Colonic mucosa (tissue), 4 donors: ENCODE measurements around the gene RAVER2. TPM values are rescaled to one million over a fixed set of nuclear protein-coding genes. Genes with fewer than 3 reads are reported as not detected.
"Not testable (repeated sequence)": the region's sequence is repeated elsewhere in the genome, so short reads cannot be mapped to it uniquely, and the experiment has no call there.

ENCODE experiments used
- DNase-seq: peaks from one replicate; pipeline ENCODE4 v3.0.0-alpha.2; 2020
- H3K27ac ChIP-seq: fragments of 200-600 bp; one replicate; pipeline ENCODE4 v1.8.0; 2021
- H3K27me3 ChIP-seq: fragments of 200-600 bp; one replicate; pipeline ENCODE4 v1.8.0; 2021
- H3K36me3 ChIP-seq: fragments of 200-600 bp; one replicate; pipeline ENCODE4 v1.8.0; 2021
- H3K4me1 ChIP-seq: fragments of 200-600 bp; one replicate; pipeline ENCODE4 v1.8.0; 2021; ENCODE audit warnings: mild to moderate bottlenecking
- H3K4me3 ChIP-seq: fragments of 200-600 bp; one replicate; pipeline ENCODE4 v1.8.0; 2021
- H3K9ac ChIP-seq, 2 donors: one replicate each; pipeline ENCODE4 v1.7.0; 2013; ENCODE audit warnings: control low read depth in 2 of 2, low read depth in 2 of 2, low read length in 2 of 2
- H3K9me3 ChIP-seq: fragments of 200-600 bp; one replicate; pipeline ENCODE4 v1.8.0; 2021
- intact Hi-C: fragments of 100-400 bp; cut with DNase I; formaldehyde crosslinking; loops from one replicate; pipeline ENCODE4 v1.14.1; 2022
- total RNA-seq, 2 donors: library from RNA; stranded (reverse); fragmentation: NEBNext Ultra II Directional in 1 of 2; extraction: Animal tissue kit (Norgen Biotek cat#: 25700) in 1 of 2; gene quantifications; one replicate each; pipeline ENCODE4 v1.2.1, GENCODE V29; 2021
- TF ChIP-seq, protein P1 (sequence below): fragments of 200-600 bp; IDR thresholded peaks from one replicate; pipeline ENCODE4 v1.8.0; 2022; ENCODE audit warnings: antibody characterized with exemption, mild to moderate bottlenecking
- donor health status: healthy.
- donor health status: DM: no; HTN: no; CAD: no.
- donor health status: DM: no; HTN: no; CAD: no.

RAVER2 gene
- total RNA-seq, 2 donors from 2014 or later: 43.0 to 58.6 TPM

DNA sequence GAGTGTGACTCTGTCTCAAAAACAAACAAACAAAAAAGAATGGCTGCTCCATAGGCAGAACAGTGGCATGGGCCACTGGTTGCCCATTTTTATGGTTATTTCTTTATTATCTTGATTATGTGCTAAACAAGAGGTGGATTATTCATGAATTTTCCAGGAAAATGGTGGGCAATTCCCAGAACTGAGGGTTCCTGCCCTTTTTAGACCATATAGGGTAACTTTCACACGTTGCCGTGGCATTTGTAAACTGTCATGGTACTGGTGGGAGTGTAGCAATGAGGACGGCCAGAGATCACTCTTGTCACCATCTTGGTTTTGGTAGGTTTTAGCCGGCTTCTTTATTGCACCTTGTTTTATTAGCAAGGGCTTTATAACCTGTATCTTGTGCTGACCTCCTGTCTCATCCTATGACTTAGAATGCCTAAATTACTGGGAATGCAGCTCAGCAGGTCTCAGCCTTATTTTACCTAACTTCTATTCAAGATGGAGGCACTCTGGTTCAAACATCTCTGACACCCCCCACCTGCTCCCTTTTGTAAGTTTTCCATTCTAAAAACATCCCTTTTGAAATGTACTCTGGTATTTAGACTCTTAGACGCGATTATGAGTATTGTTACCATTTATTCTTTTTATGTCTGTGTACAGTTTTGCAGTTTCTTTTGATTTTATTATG, 57.1 kb downstream of the RAVER2 start:
- no peak for DNase-seq
- no peaks in the 10 kb centered on the region for H3K36me3 ChIP-seq
- TF ChIP-seq, protein P1, sequence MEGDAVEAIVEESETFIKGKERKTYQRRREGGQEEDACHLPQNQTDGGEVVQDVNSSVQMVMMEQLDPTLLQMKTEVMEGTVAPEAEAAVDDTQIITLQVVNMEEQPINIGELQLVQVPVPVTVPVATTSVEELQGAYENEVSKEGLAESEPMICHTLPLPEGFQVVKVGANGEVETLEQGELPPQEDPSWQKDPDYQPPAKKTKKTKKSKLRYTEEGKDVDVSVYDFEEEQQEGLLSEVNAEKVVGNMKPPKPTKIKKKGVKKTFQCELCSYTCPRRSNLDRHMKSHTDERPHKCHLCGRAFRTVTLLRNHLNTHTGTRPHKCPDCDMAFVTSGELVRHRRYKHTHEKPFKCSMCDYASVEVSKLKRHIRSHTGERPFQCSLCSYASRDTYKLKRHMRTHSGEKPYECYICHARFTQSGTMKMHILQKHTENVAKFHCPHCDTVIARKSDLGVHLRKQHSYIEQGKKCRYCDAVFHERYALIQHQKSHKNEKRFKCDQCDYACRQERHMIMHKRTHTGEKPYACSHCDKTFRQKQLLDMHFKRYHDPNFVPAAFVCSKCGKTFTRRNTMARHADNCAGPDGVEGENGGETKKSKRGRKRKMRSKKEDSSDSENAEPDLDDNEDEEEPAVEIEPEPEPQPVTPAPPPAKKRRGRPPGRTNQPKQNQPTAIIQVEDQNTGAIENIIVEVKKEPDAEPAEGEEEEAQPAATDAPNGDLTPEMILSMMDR: no peak
- H3K27me3 ChIP-seq: no peaks in the 10 kb centered on the region
- H3K27ac ChIP-seq: no peak overlapping the region
- intact Hi-C loops: no loop called here
- H3K9me3 ChIP-seq: no peaks in the 10 kb centered on the region
- H3K4me3 ChIP-seq: no peak overlapping the region
- no peak overlapping the region for H3K9ac ChIP-seq
- no peaks in the 10 kb centered on the region for H3K4me1 ChIP-seq

DNA sequence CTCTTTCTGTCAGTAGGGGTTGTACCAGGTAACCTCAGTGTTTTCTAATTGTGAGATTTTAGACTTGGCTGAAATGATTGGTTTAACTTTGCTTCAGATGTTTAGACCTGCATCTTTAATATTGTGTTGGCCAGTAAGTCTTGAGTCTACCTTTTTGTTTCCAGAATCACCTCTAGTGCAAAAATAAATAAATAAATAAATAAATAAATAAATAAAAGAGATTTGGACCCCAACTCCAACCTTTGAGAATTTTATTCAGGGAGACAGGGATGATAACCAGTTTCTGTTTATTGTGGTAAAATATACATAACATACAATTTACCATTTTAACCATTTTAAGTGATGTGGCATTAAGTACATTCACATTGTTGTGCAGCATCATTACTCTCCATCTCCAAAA, 64.4 kb downstream of the RAVER2 start:
- Histone ChIP-seq H3K27ac (no peak overlapping the region), H3K27me3 (no peaks in the 10 kb centered on the region), H3K4me1 (no peaks in the 10 kb centered on the region), H3K36me3 (no peaks in the 10 kb centered on the region), H3K4me3 (no peak overlapping the region), H3K9me3 (no peaks in the 10 kb centered on the region), H3K9ac (no peak overlapping the region)
- TF ChIP-seq, protein P1: no peak
- intact Hi-C loops: no loop called here
- no peak for DNase-seq

DNA sequence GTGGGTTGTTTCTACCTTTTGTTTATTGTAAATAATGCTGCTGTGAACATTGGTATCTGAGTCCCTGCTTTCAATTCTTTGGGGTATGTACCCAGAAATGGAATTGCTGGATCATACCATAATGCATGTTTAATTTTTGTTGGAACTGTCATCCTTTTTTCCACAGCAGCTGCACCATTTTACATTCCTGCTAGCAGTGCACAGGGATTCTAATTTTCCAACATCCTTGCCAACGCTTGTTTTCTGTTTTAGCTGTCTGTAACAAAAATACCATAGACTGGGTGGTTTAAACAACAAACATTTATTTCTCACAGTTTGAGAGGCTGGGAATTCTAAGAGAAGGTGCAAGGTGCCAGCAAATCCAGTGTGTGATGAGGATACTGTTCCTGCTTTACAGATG, 65.1 kb downstream of the RAVER2 start:
- Histone ChIP-seq H3K36me3 (peaks cover 1% of the 10 kb centered on the region), H3K9me3 (no peaks in the 10 kb centered on the region), H3K9ac (no peak overlapping the region), H3K4me1 (no peaks in the 10 kb centered on the region), H3K4me3 (no peak overlapping the region), H3K27me3 (no peaks in the 10 kb centered on the region), H3K27ac (no peak overlapping the region)
- no peak for DNase-seq
- TF ChIP-seq, protein P1: no peak
- intact Hi-C loops: no loop called here

DNA sequence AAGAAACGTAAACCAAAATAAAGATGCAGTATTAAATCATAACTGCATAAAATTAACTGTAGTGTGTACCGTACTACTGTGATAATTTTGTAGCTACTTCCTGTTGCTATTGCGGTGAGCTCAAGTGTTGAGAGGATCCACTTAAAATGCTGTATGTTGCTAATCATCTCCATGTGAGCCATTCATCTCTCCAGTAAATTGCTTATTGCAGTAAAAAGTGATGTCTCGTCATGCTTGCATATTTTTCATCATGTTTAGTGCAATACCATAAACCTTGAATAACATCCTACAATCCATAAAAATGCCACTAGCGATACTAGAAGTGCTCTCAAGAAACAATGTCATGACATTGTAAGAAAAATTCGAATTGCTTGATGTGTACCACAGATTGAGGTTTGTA, 66.3 kb downstream of the RAVER2 start:
- H3K4me1 ChIP-seq: no peaks in the 10 kb centered on the region
- no peak overlapping the region for H3K27ac ChIP-seq
- no peaks in the 10 kb centered on the region for H3K9me3 ChIP-seq
- no peak overlapping the region for H3K9ac ChIP-seq
- H3K4me3 ChIP-seq: no peak overlapping the region
- H3K27me3 ChIP-seq: no peaks in the 10 kb centered on the region
- TF ChIP-seq, protein P1: no peak
- peaks cover 3% of the 10 kb centered on the region for H3K36me3 ChIP-seq
- DNase-seq: no peak
- intact Hi-C loops: no loop called here

DNA sequence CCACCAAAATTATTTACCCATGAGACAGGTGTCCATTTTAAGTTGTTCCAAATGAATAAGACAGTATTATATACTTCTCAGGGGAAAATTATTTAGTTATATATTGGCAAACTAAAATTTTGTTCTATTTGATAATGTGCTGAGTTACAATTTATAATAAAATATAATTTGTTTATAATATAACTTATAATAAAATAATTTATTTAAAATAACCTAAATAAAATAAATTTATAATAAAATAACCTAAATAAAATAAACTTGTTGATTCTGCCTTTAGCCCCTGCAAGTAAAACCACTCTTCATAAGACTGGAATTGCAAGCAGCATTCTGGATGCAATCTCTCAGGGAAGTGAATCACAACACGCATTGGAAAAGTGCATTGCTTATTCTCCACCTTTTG, 69.6 kb downstream of the RAVER2 start:
- Histone ChIP-seq H3K4me1 (no peaks in the 10 kb centered on the region), H3K4me3 (no peak overlapping the region), H3K9me3 (no peaks in the 10 kb centered on the region), H3K27ac (no peak overlapping the region), H3K27me3 (no peaks in the 10 kb centered on the region), H3K36me3 (peaks cover 3% of the 10 kb centered on the region), H3K9ac (no peak overlapping the region)
- intact Hi-C loops: no loop called here
- DNase-seq: no peak
- TF ChIP-seq, protein P1: no peak

DNA sequence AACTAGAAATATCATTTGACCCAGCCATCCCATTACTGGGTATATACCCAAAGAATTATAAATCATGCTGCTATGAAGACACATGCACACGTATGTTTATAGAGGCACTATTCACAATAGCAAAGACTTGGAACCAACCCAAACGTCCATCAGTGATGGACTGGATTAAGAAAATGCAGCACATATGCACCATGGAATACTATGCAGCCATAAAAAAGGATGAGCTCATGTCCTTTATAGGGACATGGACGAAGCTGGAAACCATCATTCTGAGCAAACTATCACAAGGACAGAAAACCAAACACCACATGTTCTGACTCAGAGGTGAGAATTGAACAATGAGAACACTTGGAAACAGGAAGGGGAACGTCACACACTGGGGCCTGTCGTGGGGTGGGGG, 72.5 kb downstream of the RAVER2 start:
- H3K9ac ChIP-seq, H3K27me3 ChIP-seq, H3K36me3 ChIP-seq, DNase-seq, H3K4me1 ChIP-seq, H3K9me3 ChIP-seq, intact Hi-C loops, H3K27ac ChIP-seq, H3K4me3 ChIP-seq: not testable (repeated sequence)

DNA sequence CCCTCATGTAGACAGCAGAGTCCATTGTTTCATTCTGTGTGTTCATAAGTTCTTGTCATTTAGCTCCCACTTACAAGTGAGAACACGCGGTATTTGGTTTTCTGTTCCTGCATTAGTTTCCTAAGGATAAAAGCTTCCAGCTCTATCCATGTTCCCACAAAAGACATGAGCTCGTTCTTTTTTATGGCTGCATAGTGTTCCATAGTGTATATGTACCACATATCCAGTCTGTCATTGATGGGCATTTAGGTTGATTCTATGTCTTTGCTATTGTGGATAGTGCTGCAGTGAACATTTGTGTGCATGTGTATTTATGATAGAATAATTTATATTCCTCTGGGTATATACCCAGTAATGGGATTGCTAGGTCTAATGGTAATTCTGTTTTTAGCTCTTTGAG, 75.7 kb downstream of the RAVER2 start:
- H3K36me3 ChIP-seq, H3K9me3 ChIP-seq, DNase-seq, H3K9ac ChIP-seq, H3K4me1 ChIP-seq, H3K4me3 ChIP-seq, intact Hi-C loops, H3K27ac ChIP-seq, H3K27me3 ChIP-seq: not testable (repeated sequence)
